ENCODE measurements around the gene MYOF.
"Not testable (repeated sequence)": the region's sequence is repeated elsewhere in the genome, so short reads cannot be mapped to it uniquely, and the experiment has no call there.

The MYOF gene

GRCh38 chr10:93358398-93358797 lies 123.7 kb downstream of the MYOF start:
- H3K27ac ChIP-seq (ENCODE audit: low read depth, low read length); H3K9ac ChIP-seq (ENCODE audit: low read length); H3K4me1 ChIP-seq (ENCODE audit: insufficient read depth, low read length); H3K27me3 ChIP-seq (ENCODE audit: control insufficient read depth in 1 of 2, insufficient read depth in 2 of 2, low read length in 2 of 2); H3K4me3 ChIP-seq (ENCODE audit: low read depth in 1 of 2, low read length in 2 of 2); H3K9me3 ChIP-seq (ENCODE audit: low read length): not testable (repeated sequence)
- peaks cover 78% of the 10 kb centered on the region for H3K36me3 ChIP-seq (ENCODE audit: insufficient read depth, low read length)

- no peak overlapping the region for H3K9ac ChIP-seq (ENCODE audit: low read length)
- H3K4me3 ChIP-seq (ENCODE audit: low read depth in 1 of 2, low read length in 2 of 2), result no peak overlapping the region
- no peaks in the 10 kb centered on the region for H3K9me3 ChIP-seq (ENCODE audit: low read length)
- H3K27me3 ChIP-seq (ENCODE audit: control insufficient read depth in 1 of 2, insufficient read depth in 2 of 2, low read length in 2 of 2), result no peaks in the 10 kb centered on the region
- peaks cover 78% of the 10 kb centered on the region for H3K36me3 ChIP-seq (ENCODE audit: insufficient read depth, low read length)
- no peak overlapping the region for H3K27ac ChIP-seq (ENCODE audit: low read depth, low read length)
- no peaks in the 10 kb centered on the region for H3K4me1 ChIP-seq (ENCODE audit: insufficient read depth, low read length)
Observed at GRCh38 chr10:93357680-93358079, 124.5 kb downstream of the MYOF start.

GRCh38 chr10:93356516-93356915 lies 125.6 kb downstream of the MYOF start:
- H3K9ac ChIP-seq (ENCODE audit: low read length), result no peak overlapping the region
- no peak overlapping the region for H3K4me3 ChIP-seq (ENCODE audit: low read depth in 1 of 2, low read length in 2 of 2)
- H3K36me3 ChIP-seq (ENCODE audit: insufficient read depth, low read length), result peaks cover 88% of the 10 kb centered on the region
- no peak overlapping the region for H3K27ac ChIP-seq (ENCODE audit: low read depth, low read length)
- H3K9me3 ChIP-seq (ENCODE audit: low read length), result no peaks in the 10 kb centered on the region
- H3K27me3 ChIP-seq (ENCODE audit: control insufficient read depth in 1 of 2, insufficient read depth in 2 of 2, low read length in 2 of 2), result no peaks in the 10 kb centered on the region
- H3K4me1 ChIP-seq (ENCODE audit: insufficient read depth, low read length), result no peaks in the 10 kb centered on the region

GRCh38 chr10:93352638-93353383 lies 129.3 kb downstream of the MYOF start:
- Histone ChIP-seq H3K27ac (ENCODE audit: low read depth, low read length) (no peak overlapping the region), H3K9me3 (ENCODE audit: low read length) (no peaks in the 10 kb centered on the region), H3K36me3 (ENCODE audit: insufficient read depth, low read length) (peaks cover 94% of the 10 kb centered on the region), H3K9ac (ENCODE audit: low read length) (no peak overlapping the region), H3K4me3 (ENCODE audit: low read depth in 1 of 2, low read length in 2 of 2) (no peak overlapping the region), H3K27me3 (ENCODE audit: control insufficient read depth in 1 of 2, insufficient read depth in 2 of 2, low read length in 2 of 2) (no peaks in the 10 kb centered on the region), H3K4me1 (ENCODE audit: insufficient read depth, low read length) (no peaks in the 10 kb centered on the region)

- Histone ChIP-seq H3K9ac (ENCODE audit: low read length) (no peak overlapping the region), H3K27me3 (ENCODE audit: control insufficient read depth in 1 of 2, insufficient read depth in 2 of 2, low read length in 2 of 2) (no peaks in the 10 kb centered on the region), H3K4me1 (ENCODE audit: insufficient read depth, low read length) (no peaks in the 10 kb centered on the region), H3K9me3 (ENCODE audit: low read length) (no peaks in the 10 kb centered on the region), H3K4me3 (ENCODE audit: low read depth in 1 of 2, low read length in 2 of 2) (no peak overlapping the region), H3K36me3 (ENCODE audit: insufficient read depth, low read length) (peaks cover 92% of the 10 kb centered on the region), H3K27ac (ENCODE audit: low read depth, low read length) (no peak overlapping the region)
Observed at GRCh38 chr10:93346694-93347093, 135.4 kb downstream of the MYOF start.

- Histone ChIP-seq H3K4me3 (ENCODE audit: low read depth in 1 of 2, low read length in 2 of 2) (no peak overlapping the region), H3K27ac (ENCODE audit: low read depth, low read length) (no peak overlapping the region), H3K4me1 (ENCODE audit: insufficient read depth, low read length) (no peaks in the 10 kb centered on the region), H3K9ac (ENCODE audit: low read length) (no peak overlapping the region), H3K27me3 (ENCODE audit: control insufficient read depth in 1 of 2, insufficient read depth in 2 of 2, low read length in 2 of 2) (no peaks in the 10 kb centered on the region), H3K36me3 (ENCODE audit: insufficient read depth, low read length) (peaks cover 90% of the 10 kb centered on the region), H3K9me3 (ENCODE audit: low read length) (no peaks in the 10 kb centered on the region)
Observed at GRCh38 chr10:93346108-93346507, 136.0 kb downstream of the MYOF start.

GRCh38 chr10:93344691-93345090 lies 137.4 kb downstream of the MYOF start:
- H3K4me3 ChIP-seq (ENCODE audit: low read depth in 1 of 2, low read length in 2 of 2), result no peak overlapping the region
- H3K36me3 ChIP-seq (ENCODE audit: insufficient read depth, low read length), result peaks cover 87% of the 10 kb centered on the region
- H3K27ac ChIP-seq (ENCODE audit: low read depth, low read length), result no peak overlapping the region

GRCh38 chr10:93342921-93343320 lies 139.2 kb downstream of the MYOF start:
- no peaks in the 10 kb centered on the region for H3K9me3 ChIP-seq (ENCODE audit: low read length)
- H3K9ac ChIP-seq (ENCODE audit: low read length), result no peak overlapping the region
- H3K27me3 ChIP-seq (ENCODE audit: control insufficient read depth in 1 of 2, insufficient read depth in 2 of 2, low read length in 2 of 2), result no peaks in the 10 kb centered on the region
- peaks cover 76% of the 10 kb centered on the region for H3K36me3 ChIP-seq (ENCODE audit: insufficient read depth, low read length)
- H3K4me3 ChIP-seq (ENCODE audit: low read depth in 1 of 2, low read length in 2 of 2), result no peak overlapping the region
- H3K4me1 ChIP-seq (ENCODE audit: insufficient read depth, low read length), result no peaks in the 10 kb centered on the region
- H3K27ac ChIP-seq (ENCODE audit: low read depth, low read length), result no peak overlapping the region

More at GRCh38 chr10:93344691-93345090, 137.4 kb downstream of the MYOF start:
- no peaks in the 10 kb centered on the region for H3K4me1 ChIP-seq (ENCODE audit: insufficient read depth, low read length)
- H3K9ac ChIP-seq (ENCODE audit: low read length), result no peak overlapping the region
- no peaks in the 10 kb centered on the region for H3K9me3 ChIP-seq (ENCODE audit: low read length)
- no peaks in the 10 kb centered on the region for H3K27me3 ChIP-seq (ENCODE audit: control insufficient read depth in 1 of 2, insufficient read depth in 2 of 2, low read length in 2 of 2)

GRCh38 chr10:93342366-93342765 lies 139.8 kb downstream of the MYOF start:
- H3K27ac ChIP-seq (ENCODE audit: low read depth, low read length), result no peak overlapping the region
- no peak overlapping the region for H3K4me3 ChIP-seq (ENCODE audit: low read depth in 1 of 2, low read length in 2 of 2)
- H3K9me3 ChIP-seq (ENCODE audit: low read length), result no peaks in the 10 kb centered on the region
- peaks cover 76% of the 10 kb centered on the region for H3K36me3 ChIP-seq (ENCODE audit: insufficient read depth, low read length)
- no peaks in the 10 kb centered on the region for H3K4me1 ChIP-seq (ENCODE audit: insufficient read depth, low read length)
- no peaks in the 10 kb centered on the region for H3K27me3 ChIP-seq (ENCODE audit: control insufficient read depth in 1 of 2, insufficient read depth in 2 of 2, low read length in 2 of 2)
- no peak overlapping the region for H3K9ac ChIP-seq (ENCODE audit: low read length)

GRCh38 chr10:93337309-93337721 lies 144.8 kb downstream of the MYOF start:
- Histone ChIP-seq H3K4me3 (ENCODE audit: low read depth in 1 of 2, low read length in 2 of 2) (no peak overlapping the region), H3K9me3 (ENCODE audit: low read length) (no peaks in the 10 kb centered on the region), H3K9ac (ENCODE audit: low read length) (no peak overlapping the region), H3K4me1 (ENCODE audit: insufficient read depth, low read length) (no peaks in the 10 kb centered on the region), H3K27me3 (ENCODE audit: control insufficient read depth in 1 of 2, insufficient read depth in 2 of 2, low read length in 2 of 2) (no peaks in the 10 kb centered on the region), H3K27ac (ENCODE audit: low read depth, low read length) (no peak overlapping the region), H3K36me3 (ENCODE audit: insufficient read depth, low read length) (peaks cover 76% of the 10 kb centered on the region)

GRCh38 chr10:93336678-93337077 lies 145.5 kb downstream of the MYOF start:
- H3K27ac ChIP-seq (ENCODE audit: low read depth, low read length), result no peak overlapping the region
- peaks cover 73% of the 10 kb centered on the region for H3K36me3 ChIP-seq (ENCODE audit: insufficient read depth, low read length)

GRCh38 chr10:93336110-93336509 lies 146.0 kb downstream of the MYOF start:
- Histone ChIP-seq H3K36me3 (ENCODE audit: insufficient read depth, low read length) (peaks cover 72% of the 10 kb centered on the region), H3K4me1 (ENCODE audit: insufficient read depth, low read length) (no peaks in the 10 kb centered on the region), H3K9ac (ENCODE audit: low read length) (no peak overlapping the region), H3K27me3 (ENCODE audit: control insufficient read depth in 1 of 2, insufficient read depth in 2 of 2, low read length in 2 of 2) (no peaks in the 10 kb centered on the region), H3K9me3 (ENCODE audit: low read length) (no peaks in the 10 kb centered on the region), H3K4me3 (ENCODE audit: low read depth in 1 of 2, low read length in 2 of 2) (no peak overlapping the region), H3K27ac (ENCODE audit: low read depth, low read length) (no peak overlapping the region)

More at GRCh38 chr10:93336678-93337077, 145.5 kb downstream of the MYOF start:
- no peaks in the 10 kb centered on the region for H3K4me1 ChIP-seq (ENCODE audit: insufficient read depth, low read length)
- H3K27me3 ChIP-seq (ENCODE audit: control insufficient read depth in 1 of 2, insufficient read depth in 2 of 2, low read length in 2 of 2), result no peaks in the 10 kb centered on the region
- no peak overlapping the region for H3K4me3 ChIP-seq (ENCODE audit: low read depth in 1 of 2, low read length in 2 of 2)
- no peaks in the 10 kb centered on the region for H3K9me3 ChIP-seq (ENCODE audit: low read length)
- H3K9ac ChIP-seq (ENCODE audit: low read length), result no peak overlapping the region
